Colonic mucosa (tissue), 4 donors: ENCODE data around the gene MYO1H. TPM values are rescaled to one million over a fixed set of nuclear protein-coding genes. Genes with fewer than 3 reads are reported as not detected.

Experiments used
- DNase-seq: peaks from one replicate; pipeline ENCODE4 v3.0.0-alpha.2; 2020
- H3K27ac ChIP-seq: fragments of 200-600 bp; one replicate; pipeline ENCODE4 v1.8.0; 2021
- H3K27me3 ChIP-seq: fragments of 200-600 bp; one replicate; pipeline ENCODE4 v1.8.0; 2021
- H3K36me3 ChIP-seq: fragments of 200-600 bp; one replicate; pipeline ENCODE4 v1.8.0; 2021
- H3K4me1 ChIP-seq: fragments of 200-600 bp; one replicate; pipeline ENCODE4 v1.8.0; 2021; ENCODE audit warnings: mild to moderate bottlenecking
- H3K4me3 ChIP-seq: fragments of 200-600 bp; one replicate; pipeline ENCODE4 v1.8.0; 2021
- H3K9ac ChIP-seq, 2 donors: one replicate each; pipeline ENCODE4 v1.7.0; 2013; ENCODE audit warnings: control low read depth in 2 of 2, low read depth in 2 of 2, low read length in 2 of 2
- H3K9me3 ChIP-seq: fragments of 200-600 bp; one replicate; pipeline ENCODE4 v1.8.0; 2021
- intact Hi-C: fragments of 100-400 bp; cut with DNase I; formaldehyde crosslinking; loops from one replicate; pipeline ENCODE4 v1.14.1; 2022
- total RNA-seq, 2 donors: library from RNA; stranded (reverse); fragmentation: NEBNext Ultra II Directional in 1 of 2; extraction: Animal tissue kit (Norgen Biotek cat#: 25700) in 1 of 2; gene quantifications; one replicate each; pipeline ENCODE4 v1.2.1, GENCODE V29; 2021
- TF ChIP-seq, protein P1 (sequence below): fragments of 200-600 bp; IDR thresholded peaks from one replicate; pipeline ENCODE4 v1.8.0; 2022; ENCODE audit warnings: antibody characterized with exemption, mild to moderate bottlenecking
- donor health status: healthy.
- donor health status: DM: no; HTN: no; CAD: no.
- donor health status: DM: no; HTN: no; CAD: no.

Gene MYO1H
- total RNA-seq, 2 donors from 2014 or later, result 0.21 TPM; not detected in 1

DNA sequence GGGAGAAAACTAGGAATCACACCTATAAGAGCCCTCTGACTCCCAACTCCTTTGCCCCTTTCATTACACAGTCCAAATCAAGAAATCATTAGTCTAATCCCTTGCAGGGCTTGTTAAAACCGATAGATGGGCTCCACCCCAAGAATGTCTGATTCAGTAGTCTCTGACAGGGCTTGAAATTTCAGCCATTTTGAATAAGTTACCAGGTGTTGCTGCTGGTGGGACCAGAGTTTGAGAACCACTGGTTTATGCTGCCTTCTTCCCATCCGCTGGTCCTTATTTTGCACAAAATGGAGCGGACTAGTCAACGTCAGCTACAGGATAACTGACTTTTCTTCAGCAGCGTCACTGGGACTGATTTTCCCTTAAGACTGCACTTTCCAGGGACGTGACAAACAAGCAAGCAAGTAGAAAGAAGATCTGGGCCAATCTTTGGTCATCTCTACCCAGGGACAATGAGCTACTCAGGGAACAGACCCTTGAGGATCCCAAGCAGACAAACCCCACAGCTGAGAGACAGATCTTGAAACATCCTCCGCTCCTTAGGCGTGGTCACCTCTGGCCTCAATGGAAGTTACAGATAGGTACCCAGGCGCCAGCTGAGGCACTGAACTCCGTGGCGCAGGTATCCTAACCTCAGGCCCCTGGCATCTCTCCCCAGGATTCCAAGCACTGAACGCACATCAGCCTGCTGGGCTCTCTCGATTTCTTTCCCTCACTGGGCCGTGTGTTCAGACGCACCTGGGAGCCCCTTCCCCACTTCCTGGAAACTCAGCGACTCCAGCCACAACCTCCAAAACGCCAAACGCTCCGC lies 128.5 kb downstream of the MYO1H start:
- Histone ChIP-seq H3K36me3 (no peaks in the 10 kb centered on the region), H3K9ac (peak overlapping the region; percentile 77 to 93), H3K27ac (peak overlapping the region; percentile 93), H3K4me1 (peaks cover 5% of the 10 kb centered on the region), H3K4me3 (peak overlapping the region; percentile 93), H3K27me3 (no peaks in the 10 kb centered on the region), H3K9me3 (no peaks in the 10 kb centered on the region)
- intact Hi-C loops, result loop anchor here (5.0 kb wide), 1 partner anchor 44 kb away; no protein-coding TSS in a partner anchor
- TF ChIP-seq, protein P1, sequence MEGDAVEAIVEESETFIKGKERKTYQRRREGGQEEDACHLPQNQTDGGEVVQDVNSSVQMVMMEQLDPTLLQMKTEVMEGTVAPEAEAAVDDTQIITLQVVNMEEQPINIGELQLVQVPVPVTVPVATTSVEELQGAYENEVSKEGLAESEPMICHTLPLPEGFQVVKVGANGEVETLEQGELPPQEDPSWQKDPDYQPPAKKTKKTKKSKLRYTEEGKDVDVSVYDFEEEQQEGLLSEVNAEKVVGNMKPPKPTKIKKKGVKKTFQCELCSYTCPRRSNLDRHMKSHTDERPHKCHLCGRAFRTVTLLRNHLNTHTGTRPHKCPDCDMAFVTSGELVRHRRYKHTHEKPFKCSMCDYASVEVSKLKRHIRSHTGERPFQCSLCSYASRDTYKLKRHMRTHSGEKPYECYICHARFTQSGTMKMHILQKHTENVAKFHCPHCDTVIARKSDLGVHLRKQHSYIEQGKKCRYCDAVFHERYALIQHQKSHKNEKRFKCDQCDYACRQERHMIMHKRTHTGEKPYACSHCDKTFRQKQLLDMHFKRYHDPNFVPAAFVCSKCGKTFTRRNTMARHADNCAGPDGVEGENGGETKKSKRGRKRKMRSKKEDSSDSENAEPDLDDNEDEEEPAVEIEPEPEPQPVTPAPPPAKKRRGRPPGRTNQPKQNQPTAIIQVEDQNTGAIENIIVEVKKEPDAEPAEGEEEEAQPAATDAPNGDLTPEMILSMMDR, result no peak
- no peak for DNase-seq

DNA sequence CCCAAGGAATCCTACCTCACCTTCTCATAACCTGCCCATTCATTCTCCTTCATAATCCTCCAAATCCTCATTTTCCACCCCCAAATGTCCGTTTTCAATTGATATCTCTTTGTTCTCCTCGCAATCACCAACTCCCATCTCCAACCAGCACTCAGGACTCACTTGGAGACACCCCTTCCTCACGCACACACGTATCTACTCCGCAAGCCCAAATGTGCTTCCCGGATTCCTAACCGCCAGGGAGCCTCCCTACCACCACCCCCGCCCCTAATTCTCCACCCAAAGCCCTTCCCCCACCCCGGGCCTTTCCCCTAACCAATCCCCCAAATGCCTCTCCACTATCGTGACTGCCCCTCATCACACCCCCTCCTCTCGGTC lies 129.1 kb downstream of the MYO1H start:
- no peaks in the 10 kb centered on the region for H3K9me3 ChIP-seq
- H3K4me1 ChIP-seq, result peaks cover 5% of the 10 kb centered on the region
- H3K4me3 ChIP-seq, result peak overlapping the region; percentile 93
- H3K27ac ChIP-seq, result peak overlapping the region; percentile 93
- H3K9ac ChIP-seq, result peak overlapping the region; percentile 77 to 93
- H3K36me3 ChIP-seq, result no peaks in the 10 kb centered on the region
- DNase-seq, result no peak
- intact Hi-C loops, result loop anchor here (5.0 kb wide), 1 partner anchor 44 kb away; no protein-coding TSS in a partner anchor
- TF ChIP-seq, protein P1, result no peak
- no peaks in the 10 kb centered on the region for H3K27me3 ChIP-seq

DNA sequence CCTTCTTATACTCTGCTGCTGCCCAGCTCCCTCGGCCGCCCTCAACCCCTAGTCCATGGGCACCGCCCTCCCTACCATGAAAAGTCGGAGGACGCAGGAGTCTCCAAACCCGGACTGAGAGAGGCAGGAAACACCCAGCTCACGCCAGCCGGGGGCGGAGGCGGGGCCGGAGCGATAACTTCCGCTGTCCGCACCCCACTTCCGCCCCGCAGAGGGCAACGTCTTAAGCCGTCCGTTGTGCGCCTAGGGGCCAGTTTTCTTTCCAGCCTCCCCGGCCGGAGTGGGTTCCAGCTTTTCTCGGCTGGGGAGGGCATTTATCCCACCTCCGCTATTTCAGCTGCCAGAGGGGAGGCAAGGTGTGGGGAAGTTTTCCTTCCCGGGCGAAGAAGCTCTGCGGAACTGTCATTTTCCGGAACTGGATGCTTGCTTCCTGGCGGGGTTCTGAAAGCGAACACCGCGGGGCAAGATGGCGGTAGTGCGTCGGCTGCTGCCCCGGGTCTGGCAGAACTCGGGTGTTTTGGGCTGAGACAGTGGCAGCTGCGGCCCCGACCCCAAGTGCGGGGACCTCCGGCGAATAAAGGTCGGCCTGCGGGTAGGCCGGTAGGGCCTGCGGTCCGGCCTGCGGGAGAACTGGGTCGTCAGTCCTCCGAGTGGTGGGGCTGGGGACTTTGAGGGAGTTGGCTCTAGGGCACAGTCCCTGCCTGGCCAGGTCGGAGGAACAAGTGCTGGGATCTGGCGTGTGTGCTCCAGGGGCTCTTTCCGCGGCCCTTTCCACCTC lies 129.7 kb downstream of the MYO1H start, which contains the start of the genes KCTD10 and UBE3B:
Gene KCTD10, minus strand, starts transcription at position 116 of the 778 bp plus-strand sequence. Its CDS starts 38 bp downstream, at position 78.
Gene UBE3B, plus strand, starts transcription at position 450 of the 778 bp plus-strand sequence. CDS start 5,918 bp downstream, outside the sequence.
- H3K4me3 ChIP-seq, result peak within 1 kb of the TSS; percentile 93
- TF ChIP-seq, protein P1, result no peak
- peak within 1 kb of the TSS; percentile 93 for H3K9ac ChIP-seq
- H3K4me1 ChIP-seq, result peaks cover 5% of the 10 kb centered on the region
- peak within 1 kb of the TSS; percentile 93 for H3K27ac ChIP-seq
- H3K27me3 ChIP-seq, result no peaks in the 10 kb centered on the region
- peak; percentile 91 for DNase-seq
- no peaks in the 10 kb centered on the region for H3K36me3 ChIP-seq
- H3K9me3 ChIP-seq, result no peaks in the 10 kb centered on the region
- intact Hi-C loops, result loop anchor here (5.0 kb wide), 1 partner anchor 45 kb away; no protein-coding TSS in a partner anchor

DNA sequence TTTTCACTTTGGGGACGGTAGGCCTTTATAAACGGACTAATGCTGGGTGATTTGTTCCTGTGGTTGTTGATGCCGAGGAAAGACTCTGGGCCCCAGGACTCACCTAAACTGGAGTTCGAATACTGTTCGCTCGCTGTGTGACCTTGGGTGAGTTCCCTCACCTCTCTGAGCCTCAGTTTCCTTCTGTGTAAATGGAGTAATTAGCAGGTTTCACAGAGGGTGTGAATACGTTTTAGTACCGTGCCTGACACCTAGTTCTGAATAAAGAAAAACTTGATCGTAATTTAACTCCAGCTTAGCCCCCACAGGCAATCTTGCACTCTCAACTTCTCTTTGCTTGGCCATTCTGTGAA lies 130.2 kb downstream of the MYO1H start:
- Histone ChIP-seq H3K9ac (peak overlapping the region; percentile 93), H3K4me1 (peaks cover 5% of the 10 kb centered on the region), H3K9me3 (no peaks in the 10 kb centered on the region), H3K36me3 (no peaks in the 10 kb centered on the region), H3K27me3 (no peaks in the 10 kb centered on the region), H3K4me3 (peak overlapping the region; percentile 93), H3K27ac (peak overlapping the region; percentile 93)
- intact Hi-C loops, result loop anchor here (5.0 kb wide), 1 partner anchor 46 kb away; no protein-coding TSS in a partner anchor
- TF ChIP-seq, protein P1, result no peak
- no peak for DNase-seq

DNA sequence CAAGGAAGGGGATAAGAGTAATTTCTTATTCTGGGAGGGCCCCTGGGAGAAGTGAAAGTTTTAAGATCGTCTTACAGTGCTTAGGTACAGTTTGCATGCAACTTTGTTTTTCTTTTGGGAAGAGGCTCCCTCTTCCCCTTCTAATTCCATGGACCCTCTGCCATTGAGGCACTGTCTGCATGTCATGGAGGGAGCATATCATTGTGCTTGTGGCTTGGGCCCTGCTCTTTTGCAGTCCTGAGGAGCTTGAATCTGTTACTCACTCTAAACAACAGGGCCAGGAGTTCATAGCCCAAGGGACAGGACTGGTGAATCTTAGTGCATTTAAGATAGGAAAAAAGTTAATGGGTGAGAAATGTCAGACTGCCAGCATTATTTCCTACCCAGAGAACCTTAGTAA lies 132.1 kb downstream of the MYO1H start:
- H3K27ac ChIP-seq, result no peak overlapping the region
- no peaks in the 10 kb centered on the region for H3K27me3 ChIP-seq
- H3K36me3 ChIP-seq, result peaks cover under 1% of the 10 kb centered on the region
- no peak overlapping the region for H3K4me3 ChIP-seq
- intact Hi-C loops, result loop anchor here (5.0 kb wide), 1 partner anchor 47 kb away; no protein-coding TSS in a partner anchor
- TF ChIP-seq, protein P1, result no peak
- DNase-seq, result no peak
- no peaks in the 10 kb centered on the region for H3K9me3 ChIP-seq
- H3K4me1 ChIP-seq, result peaks cover 5% of the 10 kb centered on the region
- H3K9ac ChIP-seq, result no peak overlapping the region
